Neural crest cell (in vitro differentiated cells): ENCODE measurements around the gene LSM4. TPM values are rescaled to one million over a fixed set of nuclear protein-coding genes. Genes with fewer than 3 reads are reported as not detected.
"Not testable (repeated sequence)": the region's sequence is repeated elsewhere in the genome, so short reads cannot be mapped to it uniquely, and the experiment has no call there.

Source experiments
- DNase-seq: peaks from one replicate; pipeline ENCODE4 v3.0.0; 2021; ENCODE audit warnings: low read depth, mixed read lengths, low spot score
- H3K27ac Mint-ChIP-seq: one replicate; pipeline ENCODE4 v1.8.0; 2021; ENCODE audit warnings: mild to moderate bottlenecking, mixed read lengths; ENCODE audit not compliant: unreplicated experiment
- H3K27me3 Mint-ChIP-seq: 2 replicates; pipeline ENCODE4 v1.8.0; 2021; ENCODE audit warnings: low read depth, mild to moderate bottlenecking, mixed read lengths
- H3K36me3 Mint-ChIP-seq: 2 replicates; pipeline ENCODE4 v1.8.0; 2021; ENCODE audit warnings: low read depth, mild to moderate bottlenecking, mixed read lengths
- H3K4me1 Mint-ChIP-seq: 2 replicates; pipeline ENCODE4 v1.8.0; 2021; ENCODE audit warnings: mixed read lengths
- H3K4me3 Mint-ChIP-seq: one replicate; pipeline ENCODE4 v1.8.0; 2021; ENCODE audit warnings: mild to moderate bottlenecking, mixed read lengths
- H3K9me3 Mint-ChIP-seq: 2 replicates; pipeline ENCODE4 v1.8.0; 2021; ENCODE audit warnings: mixed read lengths
- CTCF ChIP-seq: fragments of 200-600 bp; sonication (generic); conservative IDR thresholded peaks from 2 replicates; pipeline ENCODE4 v1.5.0; 2021; ENCODE audit warnings: antibody characterized with exemption, mild to moderate bottlenecking
- long read RNA-seq: library from polyadenylated mRNA; unstranded; transcript quantifications from one replicate; pipeline ENCODE4 v2.0.0, GENCODE V29; 2020
- total RNA-seq: library from RNA; stranded (reverse); gene quantifications from 2 replicates; pipeline ENCODE4 v1.2.1, GENCODE V29; 2021

Gene LSM4
- total RNA-seq = 283 and 292 TPM in 2 replicates
- long read RNA-seq, transcript LSM4-203 (5 exons, 1,908 nt) = major isoform, 137 of 147 reads
- long read RNA-seq, partial matches to known transcripts = 7 of 147 reads
- long read RNA-seq, other reads (novel, unspliced or antisense) = 1 of 147 reads

GRCh38 chr19:18322759-18323460 lies at the start of gene LSM4:
LSM4 (minus strand) TSS chr19:18323076; CDS start chr19:18323020, 56 bp downstream.
- Mint-ChIP-seq H3K27me3 (no peaks in the 10 kb centered on the region), H3K4me1 (peaks cover 30% of the 10 kb centered on the region), H3K9me3 (no peaks in the 10 kb centered on the region), H3K27ac (peak within 1 kb of the TSS; percentile 90), H3K36me3 (no peaks in the 10 kb centered on the region), H3K4me3 (peak within 1 kb of the TSS; percentile 95)
- peak; percentile 97 for DNase-seq
- TF ChIP-seq CTCF = peak; percentile 47

GRCh38 chr19:18368504-18369222 lies 45.8 kb upstream of the LSM4 start:
- peaks cover 4% of the 10 kb centered on the region for H3K27me3 Mint-ChIP-seq
- H3K27ac Mint-ChIP-seq = no peak overlapping the region
- no peak for TF ChIP-seq CTCF
- no peak overlapping the region for H3K4me3 Mint-ChIP-seq
- H3K36me3 Mint-ChIP-seq = no peaks in the 10 kb centered on the region
- H3K9me3 Mint-ChIP-seq = no peaks in the 10 kb centered on the region
- DNase-seq = peak; percentile 29
- peaks cover 28% of the 10 kb centered on the region for H3K4me1 Mint-ChIP-seq

- Mint-ChIP-seq H3K27ac (no peak overlapping the region), H3K36me3 (no peaks in the 10 kb centered on the region), H3K4me1 (peaks cover 25% of the 10 kb centered on the region), H3K9me3 (no peaks in the 10 kb centered on the region), H3K27me3 (peaks cover 4% of the 10 kb centered on the region), H3K4me3 (no peak overlapping the region)
- DNase-seq = no peak
- TF ChIP-seq CTCF = no peak
These were observed 43.2 kb upstream of the LSM4 start for GRCh38 chr19:18366021-18366435.

- peak overlapping the region; percentile 31 for H3K4me3 Mint-ChIP-seq
- no peaks in the 10 kb centered on the region for H3K9me3 Mint-ChIP-seq
- no peaks in the 10 kb centered on the region for H3K36me3 Mint-ChIP-seq
- peaks cover 4% of the 10 kb centered on the region for H3K27me3 Mint-ChIP-seq
- no peak for TF ChIP-seq CTCF
- no peak for DNase-seq
- H3K27ac Mint-ChIP-seq = peak overlapping the region; percentile 52
- H3K4me1 Mint-ChIP-seq = peaks cover 25% of the 10 kb centered on the region
These were observed 42.1 kb upstream of the LSM4 start for GRCh38 chr19:18364826-18365528.

GRCh38 chr19:18364277-18364825 lies 41.5 kb upstream of the LSM4 start:
- Mint-ChIP-seq H3K4me1 (peaks cover 24% of the 10 kb centered on the region), H3K4me3 (peak overlapping the region; percentile 31)
- DNase-seq, H3K27ac Mint-ChIP-seq, H3K9me3 Mint-ChIP-seq, H3K36me3 Mint-ChIP-seq, H3K27me3 Mint-ChIP-seq: not testable (repeated sequence)
